Smooth muscle cell of the brain vasculature (primary cell): ENCODE data around the gene RALGAPA1.
"Not testable (repeated sequence)": the region's sequence is repeated elsewhere in the genome, so short reads cannot be mapped to it uniquely, and the experiment has no call there.

ENCODE experiments used
- DNase-seq: peaks from one replicate; pipeline ENCODE4 v3.0.0-alpha.2; 2012; ENCODE audit warnings: low read depth, low spot score

The RALGAPA1 gene

DNA sequence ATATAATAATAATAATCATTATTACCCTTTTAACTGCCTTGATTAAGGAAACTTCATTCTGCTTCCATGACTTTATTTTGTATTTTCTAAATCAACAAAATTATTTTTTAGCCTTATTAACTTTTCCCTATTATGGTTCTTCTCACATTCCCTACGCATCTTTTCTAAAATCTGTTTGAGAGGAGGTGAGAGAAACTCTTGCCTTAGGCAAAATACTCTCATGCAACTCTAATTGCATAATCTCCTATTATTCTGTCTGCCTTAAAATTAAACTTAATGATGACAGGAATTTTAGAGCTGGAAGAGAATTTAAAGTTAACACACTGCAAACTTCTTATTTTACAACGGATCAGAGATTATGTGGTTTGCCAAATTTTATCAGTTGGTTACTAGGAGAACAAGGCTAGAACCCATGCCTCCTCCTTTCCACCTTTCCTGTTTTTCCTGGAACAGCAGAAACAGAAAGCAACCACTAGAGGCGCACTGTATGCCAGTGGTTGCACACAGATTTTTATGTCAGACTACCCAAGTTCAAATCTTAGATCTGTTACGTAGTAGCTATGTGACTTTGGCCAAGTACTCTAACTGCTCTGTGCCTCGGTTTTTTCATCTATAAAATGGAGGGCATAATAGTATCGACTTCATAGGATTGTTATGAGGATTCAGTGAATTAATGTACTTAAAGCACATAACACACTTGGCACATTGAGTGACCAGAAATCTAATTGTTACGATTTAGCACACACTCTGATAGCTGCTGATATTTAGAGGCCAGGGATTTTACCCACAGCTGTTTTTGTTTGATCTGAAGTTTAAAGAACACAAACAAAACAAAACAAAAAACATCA is 12.7 kb upstream of the RALGAPA1 start:
- DNase-seq: no peak

DNA sequence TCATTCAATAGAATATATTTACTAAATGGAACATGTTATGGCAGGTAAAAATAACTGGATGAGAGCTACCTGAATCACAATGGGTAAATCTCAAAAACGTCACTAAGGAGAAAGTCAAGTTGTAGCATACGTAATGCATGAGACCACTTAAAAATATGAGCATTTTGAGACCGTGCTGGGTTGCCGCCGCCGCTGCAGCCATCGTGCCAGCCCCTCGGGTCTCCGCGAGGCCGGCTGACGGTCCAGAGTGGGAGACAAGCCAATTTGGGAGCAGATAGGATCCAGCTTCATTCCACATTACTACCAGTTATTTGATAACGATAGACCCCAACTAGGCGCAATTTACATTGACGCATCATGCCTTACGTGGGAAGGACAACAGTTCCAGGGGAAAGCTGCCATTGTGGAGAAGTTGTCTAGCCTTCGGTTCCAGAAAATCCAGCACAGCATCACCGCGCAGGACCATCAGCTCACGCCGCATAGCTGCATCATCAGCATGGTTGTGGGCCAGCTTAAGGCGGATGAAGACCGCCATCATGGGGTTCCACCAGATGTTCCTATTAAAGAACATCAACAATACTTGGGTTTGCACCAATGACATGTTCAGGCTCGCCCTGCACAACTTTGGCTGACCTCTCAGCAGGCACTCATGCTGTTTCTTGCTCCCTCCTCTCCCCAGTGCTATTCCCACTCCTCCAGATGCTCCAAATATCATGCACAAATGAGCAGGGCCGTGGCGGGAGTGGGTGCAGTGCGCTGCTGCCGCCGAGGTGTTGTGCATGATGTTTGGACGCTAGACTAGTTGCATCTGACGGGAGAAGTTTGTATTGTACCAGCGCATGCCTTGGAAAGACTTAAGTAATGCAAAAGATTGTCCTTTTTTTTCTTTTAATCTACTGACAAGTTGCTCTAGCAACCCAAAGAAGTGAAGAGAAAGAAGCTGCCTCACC is 10.8 kb upstream of the RALGAPA1 start:
- DNase-seq: no peak

DNA sequence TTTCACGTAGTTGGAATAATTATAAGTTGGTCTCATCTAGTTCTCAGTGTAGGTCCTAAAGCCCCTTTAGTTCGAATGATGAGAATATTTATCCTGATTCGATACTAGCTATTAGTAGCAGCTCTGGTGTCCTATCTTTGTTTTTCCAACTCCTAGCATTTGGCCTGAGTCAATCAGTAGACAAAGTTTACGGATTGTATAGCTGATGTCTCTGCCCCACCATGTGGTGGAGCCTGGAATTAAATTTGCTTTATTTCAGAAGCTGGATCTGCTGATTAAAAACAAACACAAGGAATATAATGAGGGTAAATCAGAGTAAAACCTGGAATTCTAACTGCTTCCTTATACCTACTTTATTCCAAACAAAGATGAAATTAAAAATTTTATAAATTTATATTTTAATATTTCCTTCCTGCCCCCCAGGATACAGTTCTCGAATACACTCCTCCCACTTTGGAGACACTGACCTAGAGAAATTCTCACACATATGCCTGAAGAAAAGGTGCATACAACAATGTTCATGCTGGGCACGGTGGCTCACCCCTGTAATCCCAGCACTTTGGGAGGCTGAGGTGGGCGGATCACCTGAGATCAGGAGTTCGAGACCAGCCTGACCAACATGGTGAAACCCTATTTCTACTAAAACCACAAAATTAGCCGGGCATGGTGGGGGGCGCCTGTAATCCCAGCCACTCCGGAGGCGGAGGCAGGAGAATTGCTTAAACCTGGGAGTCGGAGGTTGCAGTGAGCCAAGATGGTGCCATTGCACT is 9.4 kb upstream of the RALGAPA1 start:
- DNase-seq: no peak

DNA sequence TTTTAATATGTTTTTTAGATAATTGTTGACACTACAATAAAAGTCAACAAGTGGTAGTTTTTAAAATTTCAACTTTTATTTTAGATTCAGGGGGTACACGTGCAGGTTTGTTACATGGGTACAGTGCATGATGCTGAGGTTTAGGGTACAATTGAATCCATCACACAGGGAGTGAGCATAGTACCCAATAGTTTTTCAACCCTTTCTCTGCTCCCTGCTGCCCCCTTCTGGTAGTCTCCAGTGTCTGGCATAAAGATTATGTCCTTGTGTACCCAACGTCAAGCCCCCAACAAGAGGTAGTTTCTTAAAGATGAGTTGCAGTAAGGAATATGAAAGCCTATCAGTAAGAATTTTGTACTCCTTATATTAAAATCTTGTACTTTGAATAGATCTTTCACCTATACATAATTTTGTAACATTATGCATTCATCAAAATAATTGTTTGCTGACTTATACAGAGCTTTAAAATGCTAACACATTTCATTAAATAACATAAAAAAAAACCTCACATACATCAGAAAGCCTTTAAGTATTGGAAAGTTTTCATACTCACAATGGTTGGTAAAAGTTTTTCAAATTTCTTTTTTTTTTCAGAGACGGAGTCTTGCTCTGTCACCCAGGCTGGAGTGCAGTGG is 5.4 kb upstream of the RALGAPA1 start:
- DNase-seq: no peak

DNA sequence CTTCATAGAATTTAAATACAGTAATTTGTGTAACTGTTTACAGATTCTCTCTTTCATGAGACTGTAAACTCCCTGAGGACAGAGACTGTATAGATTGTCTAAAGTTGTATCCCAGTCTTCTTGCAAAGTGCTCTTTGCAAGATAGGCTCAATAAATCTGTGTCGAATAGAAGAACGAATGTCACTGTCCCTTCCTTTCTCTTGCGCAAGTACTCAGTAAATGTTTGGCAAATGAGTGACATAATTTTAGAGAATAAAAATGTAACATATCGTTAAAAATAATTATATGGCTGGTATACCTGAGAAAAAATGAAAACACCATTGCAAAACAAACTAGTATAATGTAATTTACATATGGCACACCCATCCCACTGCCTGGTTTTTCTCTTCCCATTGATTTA is 1.9 kb upstream of the RALGAPA1 start:
- no peak for DNase-seq

DNA sequence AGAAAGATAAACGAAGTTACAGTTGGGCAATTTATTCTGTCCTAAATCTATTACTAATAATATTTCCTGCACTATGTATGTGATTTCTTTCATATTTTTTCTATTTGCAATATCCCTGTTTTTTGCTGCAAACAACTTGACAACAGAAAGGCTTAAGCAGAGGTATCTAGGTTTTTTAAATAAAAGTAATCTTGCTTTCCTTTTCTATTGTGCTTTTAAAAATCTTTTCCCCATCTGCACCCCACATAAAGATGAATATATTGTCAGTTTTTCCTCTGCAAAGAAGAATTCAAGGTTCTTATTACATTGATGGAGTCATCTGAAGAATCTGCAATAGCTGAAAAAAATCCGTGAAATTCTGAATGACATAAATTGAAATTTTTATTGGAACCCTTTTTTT is 502 bp upstream of the RALGAPA1 start:
- DNase-seq: no peak

DNA sequence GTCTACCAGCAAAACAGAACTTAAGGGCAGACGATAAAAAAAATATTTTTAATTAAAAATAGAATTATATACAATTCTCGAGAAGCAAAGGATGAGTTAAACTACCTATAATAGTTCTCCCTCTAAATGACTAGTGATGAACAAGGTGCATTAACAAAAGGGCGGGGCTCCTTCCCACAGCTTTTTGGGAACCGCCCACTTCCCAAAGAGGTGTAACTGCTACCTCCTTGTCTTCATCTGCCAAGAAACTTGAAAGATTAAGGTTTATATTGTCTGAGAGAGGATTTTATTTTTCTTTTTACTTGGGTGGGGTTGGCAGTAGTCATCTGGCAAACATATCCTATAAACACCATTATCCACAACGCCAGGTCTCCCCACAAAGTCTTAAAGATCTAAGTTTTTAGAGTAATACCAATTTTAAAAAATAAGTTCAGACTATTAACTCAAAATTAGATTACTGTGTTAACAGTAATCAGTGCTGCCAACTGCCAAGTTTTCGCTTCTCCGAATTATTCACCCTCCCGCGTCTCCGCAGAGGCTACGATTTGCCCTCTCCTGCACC is 938 bp downstream of the RALGAPA1 start:
- no peak for DNase-seq

DNA sequence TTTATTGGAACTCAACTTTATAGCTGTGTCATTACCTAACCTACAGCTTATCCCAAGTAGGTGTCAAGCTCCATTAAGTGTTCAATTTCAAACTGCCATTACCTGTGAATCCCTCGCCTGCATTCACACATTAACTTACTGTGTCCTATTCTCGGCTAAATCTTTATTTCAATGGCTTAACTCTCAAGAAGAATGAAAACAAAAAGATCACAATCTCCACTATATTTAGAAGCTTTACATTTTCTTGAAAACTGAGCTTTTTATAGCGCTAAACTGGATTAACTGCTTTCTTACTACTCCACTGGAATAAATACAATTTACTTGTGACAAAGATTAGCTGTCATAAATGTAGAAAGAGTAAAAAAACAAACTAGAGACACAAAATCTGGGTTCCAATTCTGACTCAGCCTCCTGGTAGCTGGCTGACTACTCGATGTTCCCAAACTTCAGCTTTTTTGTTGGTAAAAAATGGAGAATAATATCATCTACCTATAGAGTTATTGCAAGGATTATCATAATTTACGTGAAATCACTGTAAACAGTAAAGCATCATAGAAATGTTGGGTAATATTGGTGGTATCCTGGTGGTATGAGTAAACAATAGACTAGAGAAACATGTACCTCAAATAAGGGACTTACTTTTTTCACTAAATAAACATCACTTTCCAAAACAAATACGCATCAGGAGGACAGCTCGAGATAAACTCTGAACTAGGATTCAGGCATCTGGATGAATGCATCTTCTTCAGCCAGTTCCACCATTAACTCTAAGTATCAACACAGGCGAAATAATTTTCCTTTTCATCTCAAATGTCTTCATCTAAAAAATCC is 1.7 kb downstream of the RALGAPA1 start:
- no peak for DNase-seq

DNA sequence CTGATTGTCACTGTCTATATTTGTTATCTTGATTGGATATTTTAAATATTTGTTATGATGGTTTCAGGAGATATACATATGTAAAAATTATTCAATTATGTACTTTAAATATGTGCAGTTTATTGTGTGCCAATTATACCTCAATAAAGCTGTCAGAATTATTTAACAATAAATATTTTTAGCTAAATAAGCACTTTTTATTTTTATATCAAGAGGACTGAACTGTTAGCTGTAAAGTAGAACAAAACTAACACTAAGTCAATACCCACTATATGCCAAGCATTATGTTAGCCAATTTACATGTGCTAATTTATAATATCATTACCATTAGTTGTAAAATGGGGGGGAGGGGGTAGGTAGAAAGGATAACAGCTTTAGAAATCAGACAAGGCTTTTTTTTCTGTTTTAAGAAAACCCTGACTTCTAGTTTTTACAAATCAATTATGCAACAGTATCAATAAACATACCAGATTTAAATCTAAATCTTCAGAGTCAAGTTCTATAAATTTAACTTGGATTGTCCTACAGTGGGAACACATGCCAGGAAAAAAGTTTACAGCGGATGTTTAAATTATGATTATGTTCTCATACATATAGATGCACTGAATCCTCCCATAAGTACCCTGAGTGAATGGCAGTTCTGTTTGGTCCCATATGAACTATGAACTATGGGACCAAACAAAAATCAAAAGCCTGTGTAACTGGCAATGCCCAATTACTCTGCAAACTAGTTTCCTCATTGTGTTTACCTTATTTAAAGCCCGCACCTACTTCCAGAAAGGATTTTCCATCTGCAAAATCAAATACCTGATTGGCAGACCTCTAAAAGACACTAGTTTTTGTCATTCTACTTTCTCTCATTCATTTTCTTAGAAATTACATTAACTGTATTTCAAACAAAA is 2.8 kb downstream of the RALGAPA1 start:
- no peak for DNase-seq

DNA sequence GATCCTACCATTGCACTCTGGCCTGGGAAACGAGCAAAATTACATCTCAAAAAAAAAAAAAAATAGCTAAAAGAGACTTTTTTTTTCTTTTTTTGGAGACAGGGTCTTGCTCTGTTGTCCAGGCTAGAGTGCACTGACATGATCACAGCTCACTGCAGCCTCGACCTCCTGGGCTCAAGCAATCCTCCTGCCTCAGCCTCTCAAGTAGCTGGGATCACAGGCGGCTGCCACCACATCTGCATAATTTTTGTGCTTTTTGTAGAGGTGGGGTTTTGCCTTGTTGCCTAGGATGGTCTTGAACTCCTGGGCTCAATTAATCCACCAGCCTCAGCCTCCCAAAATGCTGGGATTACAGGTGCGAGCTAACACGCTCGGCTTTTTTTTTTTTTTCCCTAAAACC is 11.3 kb downstream of the RALGAPA1 start:
- DNase-seq: no peak

DNA sequence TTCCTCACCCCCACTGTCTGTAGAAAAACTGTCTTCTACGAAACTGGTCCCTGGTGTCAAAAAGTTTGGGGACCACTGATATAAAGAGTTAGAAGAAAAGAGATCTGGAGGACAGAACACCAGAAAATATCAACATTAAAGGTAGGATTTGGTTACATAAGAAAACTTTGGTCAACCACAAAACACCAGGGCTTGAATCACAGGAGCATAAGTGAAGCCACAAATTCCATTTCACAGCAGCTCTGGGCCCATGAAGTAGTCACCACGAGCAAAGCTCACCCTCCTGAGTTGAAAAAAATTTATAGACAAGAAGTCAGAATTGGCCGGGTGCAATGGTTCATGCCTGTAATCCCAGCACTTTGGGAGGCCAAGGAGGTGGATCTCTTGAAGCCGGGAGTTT is 19.4 kb downstream of the RALGAPA1 start:
- DNase-seq: no peak

DNA sequence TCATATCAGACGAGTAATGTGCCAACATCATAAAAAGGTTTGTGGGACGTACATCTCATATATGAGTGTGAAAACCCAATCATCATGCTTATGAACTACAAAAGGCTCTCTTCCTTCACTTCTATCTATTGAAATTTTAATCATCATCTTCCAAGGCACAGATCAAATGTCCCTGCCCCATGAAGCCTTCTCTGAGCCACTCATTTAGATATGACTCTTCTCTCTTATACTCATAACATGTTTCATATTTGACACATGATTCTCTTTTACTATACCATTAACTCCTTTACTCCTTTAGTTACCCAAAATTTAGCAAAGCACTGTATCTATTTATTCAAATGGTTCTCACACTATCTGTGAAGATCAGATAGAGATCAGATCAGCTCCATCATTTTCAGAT is 22.2 kb downstream of the RALGAPA1 start:
- no peak for DNase-seq

DNA sequence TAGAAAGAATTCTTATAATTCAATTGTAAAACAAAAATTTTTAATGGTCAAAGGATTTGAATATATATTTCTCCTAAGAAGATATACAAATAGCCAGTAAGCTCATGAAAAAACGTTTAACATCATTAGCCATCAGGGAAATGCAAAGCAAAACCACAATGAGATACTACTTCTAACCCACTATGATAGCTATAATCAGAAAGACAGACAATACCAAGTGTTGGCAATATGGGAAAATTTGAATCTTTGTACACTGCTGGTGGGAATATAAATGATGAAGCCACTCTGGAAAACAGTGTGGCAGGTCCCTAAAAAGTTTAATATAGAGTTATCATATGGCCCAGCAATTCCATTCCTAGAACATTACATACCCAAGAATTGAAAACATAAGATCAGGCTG is 25.4 kb downstream of the RALGAPA1 start:
- no peak for DNase-seq

DNA sequence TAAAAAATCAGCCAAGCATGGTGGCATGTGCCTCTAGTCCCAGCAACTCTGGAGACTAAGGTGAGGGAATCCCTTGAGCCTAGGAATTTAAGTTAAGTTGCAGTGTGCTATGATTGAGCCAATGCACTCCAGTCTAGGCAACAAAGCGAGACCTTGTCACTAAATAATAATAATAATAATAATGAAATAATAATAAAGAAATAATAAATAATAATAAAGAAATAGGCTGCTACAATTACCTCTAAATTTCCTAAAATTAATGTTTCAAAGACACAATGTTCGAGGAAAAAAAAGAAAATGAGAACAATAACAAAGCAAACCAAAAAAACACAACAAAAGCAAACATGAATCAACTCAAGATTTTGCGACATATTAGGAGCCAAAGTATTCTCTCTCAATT is 29.7 kb downstream of the RALGAPA1 start:
- DNase-seq: no peak

DNA sequence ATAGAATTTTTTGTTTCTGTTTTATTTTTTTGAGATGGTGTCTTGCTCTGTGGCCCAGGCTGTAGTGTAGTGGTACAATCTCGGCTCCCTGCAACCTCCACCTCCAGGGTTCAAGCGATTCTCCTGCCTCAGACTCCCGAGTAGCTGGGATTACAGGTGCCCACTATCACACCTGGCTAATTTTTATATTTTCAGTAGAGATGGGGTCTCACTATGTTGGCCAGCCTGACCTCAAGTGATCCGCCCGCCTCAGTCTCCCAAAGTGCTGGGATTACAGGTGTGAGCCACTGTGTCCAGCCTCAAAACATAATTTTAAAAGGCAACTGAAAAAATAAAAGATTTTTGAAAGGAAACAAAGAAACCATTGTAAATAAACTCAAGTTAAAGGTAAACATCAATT is 31.5 kb downstream of the RALGAPA1 start:
- DNase-seq: not testable (repeated sequence)

DNA sequence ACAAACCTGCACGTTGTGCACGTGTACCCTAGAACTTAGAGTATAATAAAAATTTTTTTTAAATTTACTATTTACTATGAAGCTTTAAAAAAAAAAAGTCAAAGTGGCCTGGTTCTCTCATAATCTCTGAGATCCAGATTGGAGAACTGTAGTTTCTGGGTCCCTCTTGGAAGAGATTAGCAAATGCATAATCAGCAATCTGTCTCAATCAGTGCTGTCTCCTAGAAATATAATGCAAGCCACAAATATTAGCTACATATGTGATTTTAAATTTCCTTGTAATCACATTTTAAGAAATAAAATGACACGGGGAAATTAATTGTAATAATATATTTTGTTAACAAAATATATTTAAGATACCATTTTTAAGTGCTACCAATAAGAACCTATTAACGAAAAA is 32.3 kb downstream of the RALGAPA1 start:
- DNase-seq: no peak

DNA sequence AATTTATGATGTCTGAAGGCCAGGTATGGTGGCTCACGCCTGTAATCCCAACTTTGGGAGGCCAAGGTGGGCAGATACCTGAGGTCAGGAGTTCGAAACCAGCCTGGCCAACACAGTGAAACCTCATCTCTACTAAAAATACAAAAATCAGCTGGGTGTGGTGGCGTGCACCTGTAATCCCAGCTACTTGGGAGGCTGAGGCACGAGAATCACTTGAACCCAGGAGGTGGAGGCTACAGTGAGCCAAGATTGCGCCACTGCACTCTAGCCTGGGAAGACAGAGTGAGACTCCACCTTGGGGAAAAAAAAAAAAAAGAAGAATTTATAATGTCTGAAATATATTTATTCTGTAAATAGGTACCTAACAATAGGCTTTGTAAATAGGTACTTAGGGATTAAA is 33.0 kb downstream of the RALGAPA1 start:
- DNase-seq: not testable (repeated sequence)

DNA sequence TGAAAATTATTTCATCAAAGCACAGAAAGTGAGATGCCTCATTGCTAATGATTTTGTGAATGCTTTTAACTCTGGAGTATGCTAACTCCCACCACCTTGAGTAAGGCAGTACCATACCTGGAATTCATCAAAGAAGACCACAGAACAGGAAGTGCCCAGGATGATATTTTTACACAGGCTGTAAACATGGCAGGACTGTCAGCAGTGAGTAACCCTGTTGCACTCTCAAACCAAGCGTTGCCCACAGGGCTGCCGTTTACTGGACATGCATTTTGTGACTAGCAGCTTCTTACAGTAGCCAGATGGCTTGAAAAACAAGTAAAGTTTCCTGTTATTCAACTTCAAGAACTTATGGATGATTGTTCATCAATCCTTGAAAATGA is 42.4 kb downstream of the RALGAPA1 start:
- DNase-seq: no peak

DNA sequence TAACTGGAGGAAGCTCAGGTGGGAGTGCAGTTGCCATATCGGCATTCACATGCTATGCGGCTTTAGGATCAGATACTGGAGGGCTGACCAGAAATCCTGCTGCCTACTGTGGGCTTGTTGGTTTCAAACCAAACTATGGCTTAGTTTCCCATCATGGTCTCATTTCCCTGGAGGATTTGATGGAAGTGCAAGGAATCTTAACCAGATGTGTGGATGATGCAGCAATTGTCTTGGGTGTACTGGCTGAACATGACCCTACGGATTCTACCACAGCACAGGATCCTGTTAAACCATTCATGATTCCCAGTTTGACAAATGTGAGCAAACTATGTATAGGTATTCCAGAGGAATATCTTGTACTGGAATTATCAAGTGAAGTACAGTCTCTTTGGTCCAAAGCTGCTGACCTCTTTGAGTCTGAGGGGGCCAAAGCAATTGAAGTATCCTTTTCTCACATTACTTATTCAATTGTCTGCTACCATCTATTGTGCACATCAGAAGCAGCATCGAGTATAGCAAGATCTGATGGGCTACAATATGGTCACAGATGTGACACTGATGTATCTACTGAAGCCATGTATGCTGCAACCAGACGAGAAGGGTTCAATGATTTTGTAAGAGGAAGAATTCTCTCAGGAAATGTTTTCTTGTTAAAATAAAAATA is 42.9 kb downstream of the RALGAPA1 start:
- DNase-seq: no peak
